ENCODE data around the gene GRID1. TPM values are rescaled to one million over a fixed set of nuclear protein-coding genes. Genes with fewer than 3 reads are reported as not detected.

Gene GRID1
- total RNA-seq, 1 donor = not detected

GRCh38 chr10:86370006-86370585, 3.5 kb upstream of the GRID1 start:
- no peak for TF ChIP-seq CTCF (IDR thresholded peaks at IDR 0.05; ENCODE audit: insufficient read depth, low read length)
- no peak for DNase-seq (ENCODE audit: low read depth)
- H3K4me3 ChIP-seq (ENCODE audit: low read depth, low read length) = no peak overlapping the region

- no peak for DNase-seq (ENCODE audit: low read depth)
- H3K4me3 ChIP-seq (ENCODE audit: low read depth, low read length) = no peak overlapping the region
- no peak for TF ChIP-seq CTCF (IDR thresholded peaks at IDR 0.05; ENCODE audit: insufficient read depth, low read length)
Observed at GRCh38 chr10:86368987-86369386, 2.4 kb upstream of the GRID1 start.

GRCh38 chr10:86368046-86368445, 1.5 kb upstream of the GRID1 start:
- DNase-seq (ENCODE audit: low read depth) = no peak
- no peak for TF ChIP-seq CTCF (IDR thresholded peaks at IDR 0.05; ENCODE audit: insufficient read depth, low read length)

GRCh38 chr10:86367152-86367951, 757 bp upstream of the GRID1 start:
- no peak for DNase-seq (ENCODE audit: low read depth)
- H3K4me3 ChIP-seq (ENCODE audit: low read depth, low read length) = no peak overlapping the region
- TF ChIP-seq CTCF (IDR thresholded peaks at IDR 0.05; ENCODE audit: insufficient read depth, low read length) = no peak

More at GRCh38 chr10:86368046-86368445, 1.5 kb upstream of the GRID1 start:
- H3K4me3 ChIP-seq (ENCODE audit: low read depth, low read length) = no peak overlapping the region

GRCh38 chr10:86366902-86367151, 232 bp upstream of the GRID1 start:
- no peak for TF ChIP-seq CTCF (IDR thresholded peaks at IDR 0.05; ENCODE audit: insufficient read depth, low read length)
- peak overlapping the region; percentile 17 for H3K4me3 ChIP-seq (ENCODE audit: low read depth, low read length)
- DNase-seq (ENCODE audit: low read depth) = no peak

GRCh38 chr10:86365346-86366032, 1.1 kb downstream of the GRID1 start:
- H3K4me3 ChIP-seq (ENCODE audit: low read depth, low read length) = no peak overlapping the region
- TF ChIP-seq CTCF (IDR thresholded peaks at IDR 0.05; ENCODE audit: insufficient read depth, low read length) = no peak
- no peak for DNase-seq (ENCODE audit: low read depth)

Measured in fibroblast of the aortic adventitia (primary cell).